ENCODE results near the gene TLR7. TPM values are rescaled to one million over a fixed set of nuclear protein-coding genes. Genes with fewer than 3 reads are reported as not detected.

TLR7 gene
- total RNA-seq, 1 donor from 2014 or later = 0.69 TPM

DNA sequence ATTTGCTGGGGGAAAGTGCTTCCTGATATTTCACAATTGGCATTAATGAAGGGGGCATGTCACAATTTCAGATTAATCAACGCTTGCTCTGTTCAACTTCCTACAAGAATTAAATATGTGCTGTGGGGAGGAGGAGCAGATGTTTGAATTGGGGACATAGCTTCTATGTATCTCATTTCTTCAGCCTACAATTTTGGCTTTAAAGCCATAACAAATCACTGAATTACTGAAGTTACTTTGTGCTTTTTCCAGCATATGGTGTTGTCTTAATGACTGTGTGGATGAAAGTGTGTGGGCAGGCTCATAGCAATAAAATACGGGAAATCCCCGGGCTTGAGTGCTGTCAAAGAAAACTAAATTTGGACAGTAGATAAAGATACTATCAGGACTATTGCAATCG, 813 bp downstream of the TLR7 start:
- no peak overlapping the region for H3K27ac ChIP-seq (replicated peaks)
- no peak for DNase-seq
- no peaks in the 10 kb centered on the region for H3K9me3 ChIP-seq (replicated peaks)
- no peak overlapping the region for H3K4me3 ChIP-seq
- no peaks in the 10 kb centered on the region for H3K4me1 ChIP-seq
- H3K36me3 ChIP-seq = no peaks in the 10 kb centered on the region
- no peaks in the 10 kb centered on the region for H3K27me3 ChIP-seq (ENCODE audit: low read depth)
- intact Hi-C loops (cut with micrococcal nuclease) = no loop called here
- TF ChIP-seq, protein P1, sequence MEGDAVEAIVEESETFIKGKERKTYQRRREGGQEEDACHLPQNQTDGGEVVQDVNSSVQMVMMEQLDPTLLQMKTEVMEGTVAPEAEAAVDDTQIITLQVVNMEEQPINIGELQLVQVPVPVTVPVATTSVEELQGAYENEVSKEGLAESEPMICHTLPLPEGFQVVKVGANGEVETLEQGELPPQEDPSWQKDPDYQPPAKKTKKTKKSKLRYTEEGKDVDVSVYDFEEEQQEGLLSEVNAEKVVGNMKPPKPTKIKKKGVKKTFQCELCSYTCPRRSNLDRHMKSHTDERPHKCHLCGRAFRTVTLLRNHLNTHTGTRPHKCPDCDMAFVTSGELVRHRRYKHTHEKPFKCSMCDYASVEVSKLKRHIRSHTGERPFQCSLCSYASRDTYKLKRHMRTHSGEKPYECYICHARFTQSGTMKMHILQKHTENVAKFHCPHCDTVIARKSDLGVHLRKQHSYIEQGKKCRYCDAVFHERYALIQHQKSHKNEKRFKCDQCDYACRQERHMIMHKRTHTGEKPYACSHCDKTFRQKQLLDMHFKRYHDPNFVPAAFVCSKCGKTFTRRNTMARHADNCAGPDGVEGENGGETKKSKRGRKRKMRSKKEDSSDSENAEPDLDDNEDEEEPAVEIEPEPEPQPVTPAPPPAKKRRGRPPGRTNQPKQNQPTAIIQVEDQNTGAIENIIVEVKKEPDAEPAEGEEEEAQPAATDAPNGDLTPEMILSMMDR (IDR thresholded peaks at IDR 0.05; ENCODE audit: borderline replicate concordance) = no peak

DNA sequence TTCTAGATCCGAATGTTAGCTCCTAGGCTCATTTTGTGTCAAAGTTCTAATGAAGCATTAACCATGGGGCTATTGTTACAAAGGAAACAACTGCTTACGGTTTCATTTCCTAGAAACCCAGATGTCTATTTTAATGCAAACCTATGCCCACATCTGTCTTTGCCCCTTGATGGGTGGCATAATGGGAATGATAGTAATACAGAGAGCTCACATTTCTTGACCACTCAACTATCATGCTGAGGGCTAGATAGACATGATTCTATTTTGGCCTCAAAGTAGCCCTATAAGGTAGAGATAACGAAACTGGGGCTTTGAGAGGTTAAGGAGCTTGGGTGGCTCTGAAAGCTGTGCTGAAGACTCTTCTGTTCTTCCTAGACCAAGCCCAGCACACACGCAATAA, 1.9 kb downstream of the TLR7 start:
- Histone ChIP-seq H3K4me1 (no peaks in the 10 kb centered on the region), H3K27me3 (ENCODE audit: low read depth) (no peaks in the 10 kb centered on the region), H3K27ac (replicated peaks) (no peak overlapping the region), H3K4me3 (no peak overlapping the region), H3K9me3 (replicated peaks) (no peaks in the 10 kb centered on the region), H3K36me3 (no peaks in the 10 kb centered on the region)
- no peak for DNase-seq
- TF ChIP-seq, protein P1 (IDR thresholded peaks at IDR 0.05; ENCODE audit: borderline replicate concordance) = no peak
- intact Hi-C loops (cut with micrococcal nuclease) = no loop called here

DNA sequence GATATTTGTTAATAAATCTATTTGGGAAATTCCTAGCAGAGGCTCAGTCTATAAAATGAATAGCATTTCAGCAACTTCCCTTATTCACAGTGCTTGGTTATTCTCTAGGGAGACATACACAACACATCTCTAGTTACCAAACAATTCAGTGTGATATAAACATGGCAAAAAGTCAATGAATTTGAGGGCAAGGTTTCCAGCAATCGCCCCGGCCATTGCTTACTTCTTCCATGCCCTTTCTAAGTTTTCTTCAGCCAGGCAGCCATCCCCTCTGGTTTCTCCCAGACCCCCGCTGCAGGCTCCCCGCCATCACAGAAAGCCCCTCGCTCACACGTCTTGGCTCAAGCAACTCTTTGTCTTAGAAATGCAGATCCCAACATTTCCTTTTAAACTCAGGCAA, 4.4 kb downstream of the TLR7 start:
- Histone ChIP-seq H3K27me3 (ENCODE audit: low read depth) (no peaks in the 10 kb centered on the region), H3K36me3 (no peaks in the 10 kb centered on the region), H3K4me1 (no peaks in the 10 kb centered on the region), H3K27ac (replicated peaks) (no peak overlapping the region), H3K4me3 (no peak overlapping the region), H3K9me3 (replicated peaks) (no peaks in the 10 kb centered on the region)
- TF ChIP-seq, protein P1 (IDR thresholded peaks at IDR 0.05; ENCODE audit: borderline replicate concordance) = no peak
- intact Hi-C loops (cut with micrococcal nuclease) = no loop called here
- no peak for DNase-seq

DNA sequence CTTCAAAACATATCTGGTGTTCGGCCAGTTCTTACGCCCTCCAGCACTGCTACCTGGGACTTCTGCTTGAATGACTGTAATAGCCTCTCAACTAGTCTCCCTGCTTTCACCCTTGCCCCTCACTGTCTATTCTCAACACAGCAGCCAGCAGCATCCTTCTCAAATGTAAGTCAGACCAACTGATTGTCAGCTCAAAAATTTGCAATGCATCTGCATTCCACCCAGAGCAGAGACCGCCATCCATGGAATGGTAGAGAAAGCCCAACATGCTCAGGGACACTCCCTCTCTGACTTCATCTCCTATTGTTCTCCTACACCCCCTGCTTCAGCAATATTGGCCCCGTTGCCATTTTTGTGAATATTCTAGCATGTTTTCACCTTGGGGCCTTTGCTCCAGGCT, 5.9 kb downstream of the TLR7 start:
- intact Hi-C loops (cut with micrococcal nuclease) = no loop called here
- DNase-seq = no peak

DNA sequence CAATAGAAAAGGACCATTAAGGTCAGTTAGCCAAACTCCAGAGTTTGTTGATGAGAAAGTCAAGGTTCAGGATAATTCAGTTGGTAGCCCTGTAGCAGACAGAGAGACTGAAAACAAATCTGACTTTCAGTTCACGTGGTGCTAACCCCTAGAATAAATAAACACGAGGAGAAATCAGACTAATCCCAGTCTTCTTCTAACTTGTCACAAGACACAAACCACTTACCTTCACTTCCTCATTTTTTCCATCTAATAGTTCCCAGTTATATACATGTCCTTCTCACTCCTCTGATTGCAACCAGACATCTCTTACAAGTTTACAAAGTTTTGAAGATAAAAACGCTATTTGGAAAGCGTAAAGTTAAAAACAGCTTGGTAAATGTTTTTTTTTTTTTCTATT, 7.7 kb downstream of the TLR7 start:
- Histone ChIP-seq H3K9me3 (replicated peaks) (no peaks in the 10 kb centered on the region), H3K4me3 (no peak overlapping the region), H3K36me3 (no peaks in the 10 kb centered on the region), H3K4me1 (no peaks in the 10 kb centered on the region), H3K27ac (replicated peaks) (no peak overlapping the region), H3K27me3 (ENCODE audit: low read depth) (no peaks in the 10 kb centered on the region)
- DNase-seq = no peak
- intact Hi-C loops (cut with micrococcal nuclease) = no loop called here
- TF ChIP-seq, protein P1 (IDR thresholded peaks at IDR 0.05; ENCODE audit: borderline replicate concordance) = no peak

More for the DNA sequence above, 5.9 kb downstream of the TLR7 start:
- no peaks in the 10 kb centered on the region for H3K4me1 ChIP-seq
- H3K36me3 ChIP-seq = no peaks in the 10 kb centered on the region
- H3K9me3 ChIP-seq (replicated peaks) = no peaks in the 10 kb centered on the region
- H3K27me3 ChIP-seq (ENCODE audit: low read depth) = no peaks in the 10 kb centered on the region
- H3K4me3 ChIP-seq = no peak overlapping the region
- H3K27ac ChIP-seq (replicated peaks) = no peak overlapping the region
- TF ChIP-seq, protein P1 (IDR thresholded peaks at IDR 0.05; ENCODE audit: borderline replicate concordance) = no peak

DNA sequence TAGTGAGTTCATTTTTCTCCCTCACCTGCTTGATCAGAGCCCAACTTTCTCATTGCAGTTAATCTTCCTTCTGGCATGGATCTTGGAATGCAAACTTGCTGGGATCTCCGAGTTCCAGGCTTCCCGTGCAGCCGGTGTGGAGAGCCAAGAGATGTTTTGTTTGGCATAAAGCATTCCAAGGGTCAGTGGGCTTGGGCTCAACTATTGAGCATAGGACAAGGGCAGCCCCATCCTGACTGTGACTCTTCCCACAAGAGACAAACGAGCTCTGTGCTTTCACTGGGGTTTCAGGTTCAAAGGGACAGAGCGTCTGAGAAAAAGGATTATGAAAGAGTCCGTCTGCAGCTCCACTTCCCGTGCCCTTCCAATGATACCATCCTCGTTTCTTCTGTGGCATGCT, 10.5 kb downstream of the TLR7 start:
- Histone ChIP-seq H3K36me3 (no peaks in the 10 kb centered on the region), H3K27me3 (ENCODE audit: low read depth) (no peaks in the 10 kb centered on the region), H3K27ac (replicated peaks) (no peak overlapping the region), H3K4me1 (no peaks in the 10 kb centered on the region), H3K9me3 (replicated peaks) (no peaks in the 10 kb centered on the region), H3K4me3 (no peak overlapping the region)
- intact Hi-C loops (cut with micrococcal nuclease) = no loop called here
- no peak for DNase-seq
- TF ChIP-seq, protein P1 (IDR thresholded peaks at IDR 0.05; ENCODE audit: borderline replicate concordance) = no peak
